Measurements from ENCODE around the gene RHOBTB1.

GRCh38 chr10:60973086-60973485 is 29.1 kb upstream of the RHOBTB1 start:
- no peak for TF ChIP-seq TAF1 (IDR thresholded peaks at IDR 0.05; ENCODE audit: low read depth)
- TF ChIP-seq FOXM1 (IDR thresholded peaks at IDR 0.05; ENCODE audit: borderline replicate concordance, low read depth) = no peak
- no peak for TF ChIP-seq YY1 (IDR thresholded peaks at IDR 0.05; ENCODE audit: low read depth)
- TF ChIP-seq TCF12 (IDR thresholded peaks at IDR 0.05; ENCODE audit: low read depth) = no peak
- no peak for TF ChIP-seq TEAD4 (IDR thresholded peaks at IDR 0.05)
- no peak for TF ChIP-seq NFIC (IDR thresholded peaks at IDR 0.05)
- TF ChIP-seq REST (IDR thresholded peaks at IDR 0.05; ENCODE audit: low read depth) = no peak
- TF ChIP-seq RAD21 (IDR thresholded peaks at IDR 0.05; ENCODE audit: low read depth) = no peak
- no peak for TF ChIP-seq EP300 (IDR thresholded peaks at IDR 0.05; ENCODE audit: borderline replicate concordance)
- TF ChIP-seq EGR1 (IDR thresholded peaks at IDR 0.05) = no peak

All from Ishikawa (cell line).